ENCODE measurements around the gene UBA52. TPM values are rescaled to one million over a fixed set of nuclear protein-coding genes. Genes with fewer than 3 reads are reported as not detected.

The UBA52 gene
- total and polyA plus RNA-seq, 2 of the 8 experiments (the other 6 are each of a cell fraction or from before 2014, with no cell fraction given) = 1,340 to 5,409 TPM

GRCh38 chr19:18543814-18544475 is 27.7 kb upstream of the UBA52 start (continued):
- no peak for TF ChIP-seq TEAD4 (IDR thresholded peaks at IDR 0.05; ENCODE audit: low read depth, low read length)
- no peak for TF ChIP-seq SRF (IDR thresholded peaks at IDR 0.05; ENCODE audit: low read depth, low read length)
- TF ChIP-seq, protein P1, sequence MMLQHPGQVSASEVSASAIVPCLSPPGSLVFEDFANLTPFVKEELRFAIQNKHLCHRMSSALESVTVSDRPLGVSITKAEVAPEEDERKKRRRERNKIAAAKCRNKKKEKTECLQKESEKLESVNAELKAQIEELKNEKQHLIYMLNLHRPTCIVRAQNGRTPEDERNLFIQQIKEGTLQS (IDR thresholded peaks at IDR 0.05; ENCODE audit: insufficient read depth, low read depth, low read length) = no peak
- no peak for TF ChIP-seq CTBP2 (IDR thresholded peaks at IDR 0.05; ENCODE audit: borderline replicate concordance, insufficient read depth, insufficient read length, low read length)
- no peak for TF ChIP-seq TAF7 (optimal IDR thresholded peaks at IDR 0.05; ENCODE audit: borderline replicate concordance, low read depth, low read length)
- no peak for TF ChIP-seq CBX8 (IDR thresholded peaks at IDR 0.05; ENCODE audit: borderline replicate concordance, low read depth, low read length)
- no peak for TF ChIP-seq HDAC6 (IDR thresholded peaks at IDR 0.05; ENCODE audit: low read depth, low read length)
- no peak for TF ChIP-seq CTCF (IDR thresholded peaks at IDR 0.05; ENCODE audit: control extremely low read depth in 1 of 3, insufficient read depth in 1 of 3, low read depth in 1 of 3, low read length in 3 of 3)
- TF ChIP-seq EP300 (IDR thresholded peaks at IDR 0.05; ENCODE audit: borderline replicate concordance in 1 of 2, low read depth in 2 of 2, low read length in 2 of 2) = no peak
- peak; percentile 21 to 26; a peak in 2 of 4 replicates for TF ChIP-seq RAD21 (IDR thresholded peaks at IDR 0.05 in 1 of 2, conservative IDR thresholded peaks at IDR 0.05 in 1 of 2; ENCODE audit: low read depth in 2 of 2, low read length in 2 of 2)
- TF ChIP-seq KDM4A (IDR thresholded peaks at IDR 0.05; ENCODE audit: low read depth, low read length, severe bottlenecking) = no peak
- no peak for TF ChIP-seq HDAC2 (IDR thresholded peaks at IDR 0.05; ENCODE audit: borderline replicate concordance in 1 of 2, low read depth in 2 of 2, low read length in 2 of 2)
- no peak for TF ChIP-seq YY1 (IDR thresholded peaks at IDR 0.05; ENCODE audit: low read depth, low read length)
- TF ChIP-seq TBP (IDR thresholded peaks at IDR 0.05; ENCODE audit: low read depth, low read length) = no peak
- peak; percentile 28; the same call in 1 of the 2 replicates for TF ChIP-seq CREB1 (IDR thresholded peaks at IDR 0.05)
- TF ChIP-seq, protein P2, sequence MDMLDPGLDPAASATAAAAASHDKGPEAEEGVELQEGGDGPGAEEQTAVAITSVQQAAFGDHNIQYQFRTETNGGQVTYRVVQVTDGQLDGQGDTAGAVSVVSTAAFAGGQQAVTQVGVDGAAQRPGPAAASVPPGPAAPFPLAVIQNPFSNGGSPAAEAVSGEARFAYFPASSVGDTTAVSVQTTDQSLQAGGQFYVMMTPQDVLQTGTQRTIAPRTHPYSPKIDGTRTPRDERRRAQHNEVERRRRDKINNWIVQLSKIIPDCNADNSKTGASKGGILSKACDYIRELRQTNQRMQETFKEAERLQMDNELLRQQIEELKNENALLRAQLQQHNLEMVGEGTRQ (IDR thresholded peaks at IDR 0.05; ENCODE audit: low read length) = no peak
- TF ChIP-seq NRF1 (IDR thresholded peaks at IDR 0.05; ENCODE audit: low read depth, low read length) = no peak
- TF ChIP-seq SP1 (IDR thresholded peaks at IDR 0.05; ENCODE audit: low read depth, low read length) = peak; percentile 56; the same call in 1 of the 2 replicates
- no peak for TF ChIP-seq SUZ12 (IDR thresholded peaks at IDR 0.05; ENCODE audit: low read length)
